Left lung (tissue), 14 donors: ENCODE data around the gene SLC17A8. TPM values are rescaled to one million over a fixed set of nuclear protein-coding genes. Genes with fewer than 3 reads are reported as not detected.
"Not testable (repeated sequence)": the region's sequence is repeated elsewhere in the genome, so short reads cannot be mapped to it uniquely, and the experiment has no call there.

Experiments used
- ATAC-seq: fragments of 200-7000 bp; cut with Tn5 transposase; one replicate; pipeline ENCODE4 v1.9.1; 2020; ENCODE audit warnings: moderate library complexity
- DNase-seq, 4 donors: peaks; one replicate each; pipeline ENCODE4 v3.0.0-alpha.2; 2013 to 2020
- H3K27ac ChIP-seq, 2 donors: fragments of 200-600 bp; sonication (generic) in 1 of 2; one replicate each; pipeline versions ENCODE4 v1.5.0 to v1.8.0; 2020 to 2021
- H3K27me3 ChIP-seq, 2 donors: fragments of 200-600 bp; sonication (generic) in 1 of 2; one replicate each; pipeline versions ENCODE4 v1.5.0 to v1.8.0; 2020 to 2021
- H3K36me3 ChIP-seq, 2 donors: fragments of 200-600 bp; sonication (generic) in 1 of 2; one replicate each; pipeline versions ENCODE4 v1.5.0 to v1.8.0; 2020 to 2021
- H3K4me1 ChIP-seq, 2 donors: fragments of 200-600 bp; one replicate each; pipeline ENCODE4 v1.8.0; 2021
- H3K4me3 ChIP-seq, 2 donors: fragments of 200-600 bp; sonication (generic) in 1 of 2; one replicate each; pipeline versions ENCODE4 v1.5.0 to v1.8.0; 2020 to 2021; ENCODE audit warnings: mild to moderate bottlenecking in 1 of 2
- H3K9me3 ChIP-seq, 2 donors: fragments of 200-600 bp; sonication (generic) in 1 of 2; one replicate each; pipeline versions ENCODE4 v1.5.0 to v1.8.0; 2020 to 2021
- intact Hi-C, 2 donors: fragments of 100-400 bp; cut with DNase I; formaldehyde crosslinking; loops; one replicate each; pipeline versions ENCODE4 v1.11.2 to v1.14.2; 2022
- long read RNA-seq, 12 donors: library from polyadenylated mRNA in 2 of 12; unstranded in 2 of 12; transcript quantifications; one replicate each; pipeline ENCODE4 v2.0.0 and lab custom pipeline, GENCODE V29; 2019 to 2026
- polyA plus RNA-seq, 6 donors: library from polyadenylated mRNA; unstranded; fragments of 120-200 nt; gene quantifications; one replicate each; pipeline ENCODE4 v1.2.1, GENCODE V29; 2013; ENCODE audit not compliant: insufficient read length in 6 of 6
- total RNA-seq, 2 donors: library from RNA; stranded (reverse); fragmentation: NEBNext Ultra II Directional; extraction: Animal tissue kit (Norgen Biotek cat#: 25700); gene quantifications; one replicate each; pipeline ENCODE4 v1.2.1, GENCODE V29; 2021
- TF ChIP-seq, protein P1 (sequence below), 2 donors: fragments of 200-600 bp; sonication (generic) in 1 of 2; IDR thresholded peaks; one replicate each; pipeline versions ENCODE4 v1.5.0 to v1.8.0; 2021; ENCODE audit warnings: antibody characterized with exemption in 2 of 2
- donor health status: DM: no; HTN: yes; CAD: no.
- donor health status: DM: no; HTN: no; CAD: no.

Gene SLC17A8
- total RNA-seq: under 1 TPM; 0.13 to 0.61 TPM
- 1 to 10 TPM; 2.2 to 4.0 (median 3.3) TPM for polyA plus RNA-seq
- long read RNA-seq, donor 1, partial matches to known transcripts: 5 of 5 reads
- long read RNA-seq, donor 1, other reads (novel, unspliced or antisense): 0 of 5 reads
- long read RNA-seq, donor 2: 0 reads
- long read RNA-seq, donor 3: 0 reads
- long read RNA-seq, donor 4: 0 reads
- long read RNA-seq, donor 5, partial matches to known transcripts: 0 of 1 reads
- long read RNA-seq, donor 5, other reads (novel, unspliced or antisense): 0 of 1 reads
- long read RNA-seq, donor 6: 0 reads
- long read RNA-seq, donor 7: 0 reads
- long read RNA-seq, donor 8, partial matches to known transcripts: 0 of 1 reads
- long read RNA-seq, donor 8, other reads (novel, unspliced or antisense): 0 of 1 reads
- long read RNA-seq, donor 9: 0 reads
- long read RNA-seq, donor 10: 0 reads
- long read RNA-seq, donor 11, partial matches to known transcripts: 0 of 4 reads
- long read RNA-seq, donor 11, other reads (novel, unspliced or antisense): 0 of 4 reads
- long read RNA-seq, donor 12: 0 reads

DNA sequence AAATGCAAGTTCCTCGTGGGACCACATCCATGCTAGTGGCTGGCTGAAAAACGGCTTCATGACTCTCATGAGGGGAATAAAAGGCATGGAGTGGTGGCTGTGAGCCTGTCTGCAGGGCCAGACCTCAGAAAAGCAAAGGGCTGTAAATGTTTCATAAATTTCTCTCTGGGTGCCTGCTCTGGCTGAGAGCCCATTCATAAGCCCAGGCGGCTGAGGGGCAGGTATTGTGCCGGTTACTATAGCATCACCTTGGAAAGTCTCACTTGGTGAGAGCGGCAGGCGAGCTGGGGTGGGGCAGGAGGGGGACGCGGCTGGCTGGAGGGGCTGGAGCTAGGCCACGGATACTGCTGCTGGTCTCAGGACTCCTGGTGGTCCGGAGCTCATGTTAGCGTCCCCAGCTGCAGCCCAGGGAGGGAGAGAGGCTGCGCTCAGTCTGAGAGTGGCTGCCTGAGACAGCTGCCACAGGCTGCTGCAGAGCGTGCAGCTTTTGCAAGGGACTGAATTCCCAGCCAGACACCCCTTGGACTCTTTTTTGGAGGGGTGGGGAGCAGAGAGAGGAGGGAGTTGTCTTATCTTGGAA, at the start of gene SLC17A8:
SLC17A8 (plus strand) TSS at position 431 of the 580 bp plus-strand sequence. CDS start 318 bp downstream, outside the sequence.
- no peak within 1 kb of the TSS for H3K27ac ChIP-seq
- H3K36me3 ChIP-seq: no peaks in the 10 kb centered on the region
- DNase-seq (peak in 1 of 4 donors; percentile 59), ATAC-seq (peak; percentile 55)
- peaks cover 0 to 12% of the 10 kb centered on the region in 2 donors for H3K27me3 ChIP-seq
- TF ChIP-seq, protein P1, sequence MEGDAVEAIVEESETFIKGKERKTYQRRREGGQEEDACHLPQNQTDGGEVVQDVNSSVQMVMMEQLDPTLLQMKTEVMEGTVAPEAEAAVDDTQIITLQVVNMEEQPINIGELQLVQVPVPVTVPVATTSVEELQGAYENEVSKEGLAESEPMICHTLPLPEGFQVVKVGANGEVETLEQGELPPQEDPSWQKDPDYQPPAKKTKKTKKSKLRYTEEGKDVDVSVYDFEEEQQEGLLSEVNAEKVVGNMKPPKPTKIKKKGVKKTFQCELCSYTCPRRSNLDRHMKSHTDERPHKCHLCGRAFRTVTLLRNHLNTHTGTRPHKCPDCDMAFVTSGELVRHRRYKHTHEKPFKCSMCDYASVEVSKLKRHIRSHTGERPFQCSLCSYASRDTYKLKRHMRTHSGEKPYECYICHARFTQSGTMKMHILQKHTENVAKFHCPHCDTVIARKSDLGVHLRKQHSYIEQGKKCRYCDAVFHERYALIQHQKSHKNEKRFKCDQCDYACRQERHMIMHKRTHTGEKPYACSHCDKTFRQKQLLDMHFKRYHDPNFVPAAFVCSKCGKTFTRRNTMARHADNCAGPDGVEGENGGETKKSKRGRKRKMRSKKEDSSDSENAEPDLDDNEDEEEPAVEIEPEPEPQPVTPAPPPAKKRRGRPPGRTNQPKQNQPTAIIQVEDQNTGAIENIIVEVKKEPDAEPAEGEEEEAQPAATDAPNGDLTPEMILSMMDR (IDR thresholded peaks at IDR 0.05): no peak
- H3K4me3 ChIP-seq: no peak within 1 kb of the TSS
- intact Hi-C loops: no loop called here
- no peaks in the 10 kb centered on the region for H3K4me1 ChIP-seq
- H3K9me3 ChIP-seq: no peaks in the 10 kb centered on the region

GRCh38 chr12:100308138-100308537, 48.7 kb upstream of the SLC17A8 start:
- DNase-seq, H3K27me3 ChIP-seq, H3K9me3 ChIP-seq, intact Hi-C loops, H3K4me1 ChIP-seq, ATAC-seq, H3K4me3 ChIP-seq, H3K27ac ChIP-seq: not testable (repeated sequence)
- peaks cover 0 to 56% of the 10 kb centered on the region in 2 donors for H3K36me3 ChIP-seq

GRCh38 chr12:100311317-100311716, 45.6 kb upstream of the SLC17A8 start:
- DNase-seq (no peak), ATAC-seq (no peak)
- H3K27ac ChIP-seq: no peak overlapping the region
- TF ChIP-seq, protein P1 (IDR thresholded peaks at IDR 0.05): no peak
- no peaks in the 10 kb centered on the region for H3K9me3 ChIP-seq
- H3K4me1 ChIP-seq: no peaks in the 10 kb centered on the region
- intact Hi-C loops: no loop called here
- H3K36me3 ChIP-seq: peaks cover 0 to 65% of the 10 kb centered on the region in 2 donors
- H3K4me3 ChIP-seq: no peak overlapping the region
- H3K27me3 ChIP-seq: no peaks in the 10 kb centered on the region

DNA sequence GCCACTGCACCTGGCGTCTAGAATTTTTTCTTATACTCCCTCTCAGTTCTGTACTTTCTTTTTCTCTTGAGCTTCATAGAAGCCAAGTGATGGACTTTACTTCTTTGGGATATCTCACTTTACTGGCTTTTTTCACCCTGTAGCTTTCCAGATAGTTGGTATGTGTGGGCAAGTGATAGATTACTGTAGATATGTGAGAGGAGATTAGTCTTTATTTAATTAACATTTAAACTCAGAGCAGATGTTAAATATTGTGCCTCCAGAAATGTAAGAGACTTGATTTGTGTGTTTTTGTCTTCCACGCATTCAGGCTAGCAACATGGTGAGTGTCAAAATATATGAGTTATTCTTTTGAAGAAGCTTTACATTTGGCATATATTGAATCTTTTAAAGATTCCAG, 39.5 kb upstream of the SLC17A8 start:
- no peaks in the 10 kb centered on the region for H3K9me3 ChIP-seq
- TF ChIP-seq, protein P1 (IDR thresholded peaks at IDR 0.05): no peak
- intact Hi-C loops: no loop called here
- ATAC-seq: no peak
- peaks cover 0 to 78% of the 10 kb centered on the region in 2 donors for H3K36me3 ChIP-seq
- H3K4me3 ChIP-seq: no peak overlapping the region
- DNase-seq: no peak
- H3K27me3 ChIP-seq: no peaks in the 10 kb centered on the region
- no peak overlapping the region for H3K27ac ChIP-seq
- H3K4me1 ChIP-seq: peaks cover 0 to 11% of the 10 kb centered on the region in 2 donors

- peaks cover 0 to 9% of the 10 kb centered on the region in 2 donors for H3K4me1 ChIP-seq
- H3K27me3 ChIP-seq: no peaks in the 10 kb centered on the region
- ATAC-seq (no peak), DNase-seq (no peak)
- H3K27ac ChIP-seq: no peak overlapping the region
- intact Hi-C loops: no loop called here
- H3K36me3 ChIP-seq: peaks cover 0 to 62% of the 10 kb centered on the region in 2 donors
- no peaks in the 10 kb centered on the region for H3K9me3 ChIP-seq
- TF ChIP-seq, protein P1 (IDR thresholded peaks at IDR 0.05): no peak
- H3K4me3 ChIP-seq: no peak overlapping the region
Measured at GRCh38 chr12:100324498-100324897, 32.4 kb upstream of the SLC17A8 start.
